SKM-1 treated with dmso at 0.1 percent for 144 hours (cell line): ENCODE results near the gene SRRM4.

Experiments used
- DNase-seq: peaks from one replicate; lab custom pipeline; 2025; ENCODE audit not compliant: unreplicated experiment; lab: John Stamatoyannopoulos, UW

SRRM4 gene, protein sequence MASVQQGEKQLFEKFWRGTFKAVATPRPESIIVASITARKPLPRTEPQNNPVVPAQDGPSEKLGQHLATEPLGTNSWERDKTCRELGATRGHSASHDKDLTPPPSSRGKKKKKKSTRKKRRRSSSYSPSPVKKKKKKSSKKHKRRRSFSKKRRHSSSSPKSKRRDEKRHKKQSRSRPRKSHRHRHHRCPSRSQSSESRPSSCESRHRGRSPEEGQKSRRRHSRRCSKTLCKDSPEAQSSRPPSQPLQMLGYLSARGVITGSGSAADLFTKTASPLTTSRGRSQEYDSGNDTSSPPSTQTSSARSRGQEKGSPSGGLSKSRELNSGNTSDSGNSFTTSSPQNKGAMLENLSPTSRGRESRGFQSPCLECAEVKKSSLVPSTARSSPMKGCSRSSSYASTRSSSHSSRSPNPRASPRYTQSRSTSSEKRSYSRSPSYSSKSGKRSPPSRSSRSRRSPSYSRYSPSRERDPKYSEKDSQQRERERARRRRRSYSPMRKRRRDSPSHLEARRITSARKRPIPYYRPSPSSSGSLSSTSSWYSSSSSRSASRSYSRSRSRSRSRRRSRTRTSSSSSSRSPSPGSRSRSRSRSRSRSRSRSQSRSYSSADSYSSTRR

GRCh38 chr12:118981285-118982211 lies at the start of gene SRRM4:
Gene SRRM4 (plus strand): TSS chr12:118981541. CDS start chr12:118981883, 342 bp downstream.
- DNase-seq = no peak

DNA sequence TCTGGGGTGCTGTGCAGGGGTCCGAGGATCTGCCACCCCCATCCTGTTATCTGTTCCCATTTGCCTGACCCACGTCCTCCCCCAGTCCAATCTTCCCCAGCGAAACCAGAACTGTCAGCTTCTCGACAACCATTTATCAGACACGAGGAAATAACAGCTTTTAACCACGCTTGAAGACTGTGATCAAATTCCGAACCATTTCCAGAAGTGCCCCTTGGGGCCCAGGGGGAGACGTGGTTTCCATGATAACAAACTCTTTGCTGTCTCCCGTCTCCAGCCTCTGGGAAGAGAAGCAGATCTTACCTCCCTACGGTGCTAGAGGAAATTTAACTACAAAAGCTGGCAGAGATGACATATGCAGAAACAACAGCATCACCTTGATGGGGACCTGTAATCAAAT lies 35.1 kb upstream of the SRRM4 start:
- DNase-seq = no peak

DNA sequence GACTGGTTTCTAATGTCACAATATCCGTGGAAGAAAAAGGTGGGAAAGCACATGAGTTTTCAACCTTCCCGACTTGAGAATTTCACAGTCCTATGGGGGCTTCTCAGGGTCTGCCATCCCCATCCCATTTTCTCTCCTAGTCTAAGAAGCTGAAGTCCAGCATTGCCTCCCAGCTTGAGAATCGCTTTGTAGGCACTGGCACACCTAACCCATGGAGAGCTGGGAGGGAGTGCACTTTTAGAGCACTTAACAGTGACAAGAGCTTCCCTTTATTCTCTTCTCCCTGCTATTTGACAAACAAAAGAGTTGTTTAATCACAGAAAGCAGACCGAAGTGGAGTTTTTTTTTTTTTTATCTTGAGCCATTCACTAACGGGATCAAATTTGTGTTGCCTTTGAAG lies 22.8 kb upstream of the SRRM4 start:
- DNase-seq = no peak

DNA sequence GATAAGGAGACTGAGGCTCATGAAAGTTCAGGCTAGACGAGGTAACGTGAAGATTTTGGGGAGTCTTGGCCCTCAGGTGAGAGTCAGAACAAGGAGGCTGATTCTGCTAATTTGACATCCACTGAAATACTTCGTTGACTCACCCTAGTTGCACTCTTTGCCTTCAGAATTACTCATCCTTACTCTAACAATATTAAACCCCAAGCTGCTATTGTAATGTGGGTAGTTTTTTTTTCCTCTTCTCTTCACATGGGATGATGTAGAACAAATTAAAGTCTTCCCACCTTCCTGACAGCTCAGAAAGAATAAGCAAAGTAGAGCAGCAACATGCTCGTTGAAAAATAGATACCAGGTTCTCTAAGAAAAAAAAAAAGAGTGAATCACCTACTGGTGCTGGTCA lies 22.0 kb upstream of the SRRM4 start:
- DNase-seq = no peak

DNA sequence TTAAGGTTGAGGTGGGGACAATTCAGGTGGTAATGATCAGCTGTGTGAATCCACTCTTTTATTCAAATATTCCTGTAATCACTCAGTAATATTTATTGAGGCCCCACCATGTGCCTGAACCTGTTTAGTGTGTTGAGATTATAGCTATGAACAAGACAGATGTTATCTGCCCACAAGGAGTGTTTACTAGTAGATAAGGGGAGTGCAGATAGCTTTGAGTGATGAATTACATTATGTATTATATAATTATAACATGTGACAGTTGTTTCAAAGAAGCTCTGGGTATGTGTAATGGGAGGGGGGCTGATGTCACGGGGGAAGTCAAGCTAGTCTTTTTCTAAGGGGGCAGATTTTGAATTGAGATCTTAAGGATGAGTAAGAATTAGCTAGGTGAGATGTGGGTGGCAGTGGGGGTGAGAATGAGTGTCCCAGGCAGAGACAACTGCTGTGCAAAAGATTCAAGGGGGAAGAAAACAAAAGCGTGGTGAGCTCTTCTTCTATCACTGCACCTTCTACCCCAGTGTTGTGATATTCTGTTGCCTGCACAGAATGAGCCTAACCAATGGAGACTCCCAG lies 21.3 kb upstream of the SRRM4 start:
- DNase-seq = no peak

DNA sequence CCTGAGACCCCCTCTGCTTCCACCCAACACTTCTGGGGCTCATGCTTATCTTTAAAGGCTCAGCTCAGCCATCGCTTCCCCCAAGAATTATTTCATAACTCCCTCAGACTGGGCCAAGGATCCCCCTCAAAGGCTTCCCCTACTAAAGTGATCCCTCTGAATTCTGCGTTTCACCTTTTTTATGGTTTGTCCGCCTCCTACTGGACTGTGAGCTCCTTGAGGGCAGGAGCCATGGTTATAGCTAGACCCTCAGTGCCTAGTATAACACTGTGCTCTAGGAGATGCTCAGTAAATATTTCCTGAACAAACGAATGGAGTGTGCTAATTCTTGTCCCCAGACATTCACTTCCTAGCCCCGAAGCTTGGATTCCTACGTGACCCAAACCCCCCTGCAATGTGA lies 20.5 kb upstream of the SRRM4 start:
- no peak for DNase-seq

- DNase-seq = no peak
Observed at GRCh38 chr12:118964988-118965387, 16.4 kb upstream of the SRRM4 start.

GRCh38 chr12:118970856-118971255 lies 10.5 kb upstream of the SRRM4 start:
- DNase-seq = no peak

GRCh38 chr12:118972982-118973381 lies 8.4 kb upstream of the SRRM4 start:
- DNase-seq = no peak

DNA sequence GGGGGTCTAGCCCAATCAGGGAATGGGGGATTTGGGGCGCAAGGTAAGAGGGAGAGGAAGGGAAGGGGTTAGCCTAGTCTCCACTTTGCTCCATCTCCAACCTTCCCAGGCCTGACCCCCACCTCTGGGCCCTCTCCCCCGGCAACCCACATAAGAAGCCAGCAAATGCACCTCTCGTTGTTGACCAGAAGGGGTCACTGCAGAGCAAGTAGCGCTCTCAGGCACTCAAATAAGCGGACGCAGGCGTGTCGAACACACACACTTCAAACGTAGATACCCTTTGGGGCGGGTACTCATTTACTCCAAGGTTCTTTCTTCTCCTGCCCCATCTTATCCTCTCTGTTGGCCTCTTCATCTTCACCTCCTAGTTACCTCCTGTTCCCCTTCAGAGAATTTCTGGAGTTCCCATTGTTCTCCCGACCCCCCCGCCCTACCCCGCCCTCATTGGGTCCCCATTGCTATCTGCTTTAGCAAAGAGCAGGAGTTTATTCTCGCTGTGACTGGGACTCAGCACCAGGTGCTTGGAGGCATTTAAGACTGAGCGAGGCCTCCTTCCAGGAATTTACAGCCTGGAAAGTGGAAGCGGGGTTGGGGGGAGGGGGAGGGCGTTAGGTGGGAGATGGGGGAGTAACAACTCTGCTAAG lies 1.5 kb upstream of the SRRM4 start:
- no peak for DNase-seq

DNA sequence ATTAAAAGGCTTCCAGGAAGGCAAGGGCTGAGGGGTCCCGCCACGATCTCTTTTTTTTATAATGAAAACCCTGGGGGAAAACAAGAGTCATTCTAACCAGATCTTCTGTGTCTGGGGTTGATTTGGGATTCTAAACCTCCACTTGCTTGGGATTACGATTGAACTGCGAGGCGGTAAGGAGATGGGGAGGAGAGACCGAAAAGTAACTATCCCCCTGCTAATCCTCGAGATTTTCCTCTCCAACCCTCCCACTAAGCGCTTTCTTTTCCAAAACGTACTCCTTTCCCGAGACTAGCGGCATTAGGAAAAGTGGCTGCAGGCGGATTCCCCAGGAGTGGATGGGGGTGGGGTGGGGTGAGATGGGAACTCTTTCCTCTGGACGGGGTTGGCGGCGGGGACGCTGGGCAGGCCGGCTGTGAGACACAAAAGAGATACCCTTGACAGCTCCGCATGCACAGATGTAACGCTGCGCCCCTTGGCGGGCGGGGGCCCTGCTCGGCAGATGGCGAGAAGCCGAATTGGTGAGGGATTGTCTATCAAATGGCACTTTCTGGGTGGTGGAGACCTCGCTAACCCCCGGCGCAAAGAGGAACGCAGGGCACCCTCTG lies 830 bp upstream of the SRRM4 start:
- no peak for DNase-seq

GRCh38 chr12:118982302-118982701 lies 961 bp downstream of the SRRM4 start:
- DNase-seq = no peak

DNA sequence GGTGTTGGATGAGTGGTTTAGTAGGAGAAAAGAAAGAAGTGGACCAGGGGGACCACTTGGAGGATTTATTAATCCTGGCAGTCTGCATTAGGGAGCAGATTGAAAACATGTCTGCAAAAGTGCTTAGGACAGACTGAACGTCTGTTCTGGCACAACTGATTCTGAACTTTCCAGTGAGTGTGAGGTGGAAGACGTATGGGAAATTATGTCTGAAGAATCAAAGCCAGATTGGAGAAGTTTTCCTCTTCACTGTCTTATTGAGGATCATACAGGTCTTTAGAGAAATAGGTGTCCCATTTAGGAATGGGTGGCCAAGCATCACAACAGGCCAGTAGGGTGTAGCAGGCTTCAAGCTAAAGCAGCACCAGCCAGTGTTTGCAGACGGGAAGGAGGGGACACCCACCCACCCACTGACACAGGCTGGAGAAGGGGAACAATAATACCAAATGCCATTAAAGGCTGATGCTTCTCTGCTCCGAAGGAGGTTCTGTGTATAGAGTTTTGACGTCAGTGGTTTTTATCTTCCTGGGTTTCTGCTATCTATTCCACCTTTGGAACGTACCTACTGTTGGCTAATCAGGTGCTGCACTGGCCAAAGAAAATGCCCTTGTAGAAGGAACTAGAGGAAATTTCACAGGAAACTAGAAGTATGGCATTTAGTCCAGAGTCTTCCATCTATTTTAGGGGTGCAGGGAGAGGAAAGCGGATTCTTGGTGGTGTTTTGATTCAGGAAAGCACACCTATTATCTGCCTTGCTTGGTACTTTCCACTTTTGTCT lies 1.8 kb downstream of the SRRM4 start:
- no peak for DNase-seq

GRCh38 chr12:118984161-118984943 lies 3.0 kb downstream of the SRRM4 start:
- DNase-seq = no peak

DNA sequence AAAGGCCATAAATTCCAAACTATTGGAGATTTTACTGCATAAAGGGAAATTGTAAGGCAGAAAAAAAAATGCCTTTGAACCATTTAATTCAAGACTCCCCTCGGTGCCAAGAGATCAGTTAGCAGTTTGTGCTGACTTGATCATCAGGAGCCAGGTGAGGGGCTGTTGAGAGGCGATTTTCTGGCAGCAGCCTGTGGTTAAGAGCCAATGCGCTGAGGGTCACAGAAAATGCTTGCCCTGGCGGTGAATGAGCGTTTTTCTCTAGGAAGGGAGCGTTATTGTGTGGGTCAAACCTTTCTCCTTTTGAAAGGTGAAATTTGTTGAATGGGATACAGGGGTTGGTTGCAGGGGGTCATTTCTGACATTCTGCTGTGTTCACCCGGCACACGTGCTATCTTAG lies 4.7 kb downstream of the SRRM4 start:
- no peak for DNase-seq

DNA sequence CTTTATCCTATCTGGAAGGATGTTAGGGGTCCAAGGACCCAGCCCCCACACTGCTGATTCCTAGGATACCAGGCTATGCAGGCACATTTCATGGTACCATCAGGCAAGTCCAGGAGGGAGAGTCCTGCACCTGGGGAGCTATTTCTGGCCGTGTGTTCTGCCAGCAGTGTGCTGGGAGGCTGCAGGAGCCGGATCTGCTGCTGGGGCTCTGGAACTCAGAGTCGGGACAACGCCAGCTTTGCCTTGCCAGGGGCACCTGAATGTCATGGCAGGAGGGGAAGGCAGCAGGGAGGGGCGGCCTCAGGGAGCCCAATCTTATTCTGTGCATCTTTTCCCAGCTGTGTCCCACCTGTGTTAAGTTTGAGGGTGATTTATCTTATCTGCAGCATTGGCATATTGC lies 17.8 kb downstream of the SRRM4 start:
- DNase-seq = no peak

GRCh38 chr12:119005085-119005484 lies 23.7 kb downstream of the SRRM4 start:
- no peak for DNase-seq

GRCh38 chr12:119005913-119006312 lies 24.6 kb downstream of the SRRM4 start:
- no peak for DNase-seq

DNA sequence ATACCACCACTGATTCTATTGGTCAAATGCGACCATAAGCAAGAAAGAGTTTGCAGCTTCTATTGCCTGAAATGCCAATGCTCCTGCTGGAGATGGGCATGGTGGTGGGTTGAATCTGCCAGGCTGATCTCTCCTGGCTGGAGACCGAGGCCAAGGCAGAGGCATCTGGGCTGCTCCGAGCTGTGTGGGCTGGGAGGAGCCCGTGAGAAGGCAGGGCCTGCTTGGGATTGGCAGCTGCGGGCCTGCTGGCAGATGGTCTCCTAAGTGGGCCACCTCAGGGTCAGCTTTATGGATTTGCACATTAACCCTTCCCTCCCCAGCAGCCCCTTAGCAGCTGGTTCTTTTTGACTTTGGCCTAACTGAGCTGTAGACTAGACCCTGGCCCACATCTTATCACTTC lies 25.4 kb downstream of the SRRM4 start:
- DNase-seq = no peak
